IPS-20b (cell line): ENCODE measurements around the gene ELMOD3.

Source experiments
- H3K27ac ChIP-seq: one replicate; pipeline ENCODE4 v1.5.1; 2013; ENCODE audit warnings: low read length
- H3K27me3 ChIP-seq: 2 replicates; pipeline ENCODE4 v1.6.1; 2013; ENCODE audit warnings: mild to moderate bottlenecking, low read length, inconsistent platforms; ENCODE audit not compliant: insufficient read depth
- H3K36me3 ChIP-seq: 2 replicates; pipeline ENCODE4 v1.6.1; 2013; ENCODE audit warnings: low read depth, mild to moderate bottlenecking, inconsistent platforms, low read length, moderate library complexity; ENCODE audit not compliant: insufficient read depth
- H3K4me1 ChIP-seq: 2 replicates; pipeline ENCODE4 v1.6.1; 2013; ENCODE audit warnings: mild to moderate bottlenecking, control low read depth, inconsistent platforms, low read length, moderate library complexity; ENCODE audit not compliant: insufficient read depth
- H3K4me3 ChIP-seq: 2 replicates; pipeline ENCODE4 v1.5.1; 2013; ENCODE audit warnings: mild to moderate bottlenecking, low read length, inconsistent platforms
- H3K9ac ChIP-seq: 2 replicates; pipeline ENCODE4 v1.6.1; 2013; ENCODE audit warnings: low read depth, mild to moderate bottlenecking, inconsistent platforms, low read length, moderate library complexity
- H3K9me3 ChIP-seq: 2 replicates; pipeline ENCODE4 v1.6.1; 2013; ENCODE audit warnings: mild to moderate bottlenecking, low read depth, low read length, inconsistent platforms; ENCODE audit not compliant: insufficient read depth

The ELMOD3 gene

DNA sequence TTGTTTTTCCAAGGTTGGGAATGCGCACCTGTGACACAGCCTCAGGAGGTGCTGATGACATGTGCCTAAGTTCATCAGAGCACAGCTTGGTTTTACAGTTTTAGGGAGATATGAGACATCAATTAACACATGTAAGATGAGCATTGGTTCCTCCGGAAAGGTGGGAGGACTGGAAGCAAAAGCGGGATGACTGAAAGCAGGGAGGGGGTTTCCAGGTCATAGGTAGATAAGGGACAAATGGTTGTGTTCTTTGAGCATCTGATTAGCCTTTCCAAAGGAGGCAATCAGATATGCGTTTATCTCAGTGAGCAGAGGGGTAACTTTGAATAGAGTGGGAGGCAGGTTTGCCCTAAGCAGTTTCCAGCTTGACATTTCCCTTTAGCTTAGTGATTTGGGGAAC, 29.3 kb downstream of the ELMOD3 start:
- H3K36me3 ChIP-seq, result peaks cover 23% of the 10 kb centered on the region
- no peak overlapping the region for H3K9ac ChIP-seq
- no peak overlapping the region for H3K4me3 ChIP-seq
- H3K27me3 ChIP-seq, result no peaks in the 10 kb centered on the region
- peaks cover 16% of the 10 kb centered on the region for H3K9me3 ChIP-seq
- 0 out of 2 replicates have a peak, but pooled peaks cover 3% of the 10 kb centered on the region for H3K4me1 ChIP-seq
- H3K27ac ChIP-seq, result no peak overlapping the region

DNA sequence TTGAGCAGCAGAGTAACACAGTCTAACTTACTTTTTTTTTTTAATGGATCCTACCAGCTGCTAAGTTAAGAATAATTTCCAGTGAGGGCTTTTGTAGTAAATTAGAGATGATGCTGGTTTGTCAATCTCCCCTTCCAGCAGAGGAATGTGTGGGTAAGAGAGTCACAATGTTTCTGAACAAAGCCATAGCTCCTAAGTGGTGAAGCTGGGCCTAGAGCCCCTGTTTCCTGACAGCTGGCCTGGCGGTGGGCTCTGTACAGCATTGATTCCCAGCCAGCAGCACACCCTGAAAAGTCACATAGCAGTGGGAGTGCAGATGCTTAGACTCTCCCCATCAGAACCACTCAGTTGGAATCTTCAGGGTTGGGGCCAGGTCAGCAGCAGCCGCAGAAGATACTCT, 31.2 kb downstream of the ELMOD3 start:
- Histone ChIP-seq H3K4me1 (0 out of 2 replicates have a peak, but pooled peaks cover 3% of the 10 kb centered on the region), H3K9ac (no peak overlapping the region), H3K27me3 (no peaks in the 10 kb centered on the region), H3K27ac (no peak overlapping the region), H3K4me3 (no peak overlapping the region), H3K9me3 (peaks cover 2% of the 10 kb centered on the region), H3K36me3 (peaks cover 18% of the 10 kb centered on the region)

DNA sequence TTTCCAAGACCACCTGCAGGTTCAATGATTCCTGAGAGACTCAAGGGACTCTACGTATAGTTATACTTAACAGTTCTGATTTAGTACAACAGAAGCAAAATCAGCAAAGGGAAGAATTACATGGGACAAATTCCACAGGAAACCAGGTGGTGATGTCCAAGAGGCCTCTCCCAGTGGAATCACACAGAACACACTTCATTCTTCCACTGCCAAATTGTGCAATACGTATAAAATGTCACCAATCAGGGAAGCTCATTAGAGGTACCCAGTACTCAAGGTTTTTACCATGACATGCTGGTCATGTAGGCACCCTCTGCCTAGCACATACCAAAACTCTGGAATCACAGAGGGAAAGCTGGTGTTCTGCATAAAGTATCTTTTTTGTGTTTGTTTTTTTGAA, 33.2 kb downstream of the ELMOD3 start:
- Histone ChIP-seq H3K4me1 (peaks cover 8% of the 10 kb centered on the region; the same call in 1 of the 2 replicates), H3K27ac (no peak overlapping the region), H3K9me3 (no peaks in the 10 kb centered on the region), H3K36me3 (peaks cover 16% of the 10 kb centered on the region; the same call in 1 of the 2 replicates), H3K27me3 (no peaks in the 10 kb centered on the region), H3K9ac (no peak overlapping the region), H3K4me3 (no peak overlapping the region)

DNA sequence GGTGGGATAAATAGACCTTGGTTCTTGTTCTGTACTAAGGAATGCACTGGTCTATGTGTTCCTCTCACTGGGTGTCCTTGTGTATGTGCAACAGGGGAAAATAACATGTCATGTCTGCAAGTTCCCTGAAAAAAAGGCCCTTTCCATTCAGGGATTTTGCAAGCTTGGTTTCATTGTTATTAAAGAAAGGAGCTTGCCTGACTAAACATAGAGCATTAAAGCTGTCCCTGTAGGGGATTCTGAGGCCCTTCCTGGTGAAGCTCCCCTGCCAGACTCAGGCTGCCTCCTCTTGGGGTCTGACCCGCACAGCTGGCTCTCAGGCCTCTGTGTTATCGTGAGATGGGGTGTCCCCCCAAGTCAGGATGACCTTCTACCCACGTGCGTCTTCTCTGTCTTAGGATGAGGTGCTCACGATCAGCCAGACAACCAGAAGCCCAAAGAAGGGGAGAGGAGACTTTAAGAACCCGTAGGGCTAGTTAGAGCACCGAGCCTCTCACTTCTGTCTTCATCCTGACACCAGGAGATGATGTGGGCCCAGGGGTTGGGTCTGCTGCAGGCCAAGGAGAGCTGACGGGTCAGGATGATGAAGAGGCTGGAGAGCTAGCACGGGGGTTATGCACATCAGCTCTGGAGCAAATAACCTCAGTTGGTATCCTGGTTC, 34.4 kb downstream of the ELMOD3 start:
- no peak overlapping the region for H3K27ac ChIP-seq
- H3K4me1 ChIP-seq, result peaks cover 8% of the 10 kb centered on the region; the same call in 1 of the 2 replicates
- peaks cover 16% of the 10 kb centered on the region; the same call in 1 of the 2 replicates for H3K36me3 ChIP-seq
- H3K9me3 ChIP-seq, result no peaks in the 10 kb centered on the region
- no peaks in the 10 kb centered on the region for H3K27me3 ChIP-seq
- H3K9ac ChIP-seq, result no peak overlapping the region
- no peak overlapping the region for H3K4me3 ChIP-seq

DNA sequence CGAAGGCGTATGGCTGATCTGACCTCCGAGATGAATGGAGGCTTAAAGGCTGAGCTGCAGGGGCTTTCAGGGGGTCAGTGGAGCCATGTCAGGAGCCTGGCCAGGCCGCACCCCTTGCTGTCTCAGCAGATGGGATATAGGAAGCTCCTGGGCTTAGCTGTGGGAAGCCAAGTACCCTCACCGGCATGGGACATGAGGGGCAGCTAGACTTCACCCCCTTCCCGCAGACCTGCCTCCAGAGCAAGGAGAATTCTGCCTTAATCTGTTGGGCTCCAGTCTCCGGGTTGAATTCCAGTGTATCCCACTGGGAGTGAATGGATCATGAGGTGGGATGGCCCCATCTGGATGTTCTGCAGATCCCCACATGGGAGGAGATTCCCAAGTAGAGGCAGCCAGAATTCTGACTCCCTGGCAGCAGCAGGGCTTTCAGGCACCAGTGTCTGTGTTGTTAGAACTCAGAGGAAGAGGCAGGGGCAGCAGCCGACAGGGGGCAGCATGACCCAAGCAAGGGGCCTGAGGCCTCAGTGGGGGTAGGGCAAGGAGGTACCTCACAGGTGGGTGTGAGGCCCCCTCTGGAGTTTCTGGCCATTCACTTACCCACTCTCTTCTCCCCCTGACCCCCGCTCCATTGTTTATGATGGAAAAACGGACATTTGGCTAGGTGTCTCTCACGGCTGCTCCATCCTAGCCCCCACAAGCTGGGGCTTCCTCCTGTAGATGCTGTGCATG, 36.5 kb downstream of the ELMOD3 start:
- H3K9me3 ChIP-seq, result no peaks in the 10 kb centered on the region
- H3K4me3 ChIP-seq, result no peak overlapping the region
- H3K9ac ChIP-seq, result no peak overlapping the region
- H3K27me3 ChIP-seq, result no peaks in the 10 kb centered on the region
- H3K36me3 ChIP-seq, result peaks cover 16% of the 10 kb centered on the region; the same call in 1 of the 2 replicates
- H3K27ac ChIP-seq, result no peak overlapping the region
- H3K4me1 ChIP-seq, result peaks cover 4% of the 10 kb centered on the region; the same call in 1 of the 2 replicates

DNA sequence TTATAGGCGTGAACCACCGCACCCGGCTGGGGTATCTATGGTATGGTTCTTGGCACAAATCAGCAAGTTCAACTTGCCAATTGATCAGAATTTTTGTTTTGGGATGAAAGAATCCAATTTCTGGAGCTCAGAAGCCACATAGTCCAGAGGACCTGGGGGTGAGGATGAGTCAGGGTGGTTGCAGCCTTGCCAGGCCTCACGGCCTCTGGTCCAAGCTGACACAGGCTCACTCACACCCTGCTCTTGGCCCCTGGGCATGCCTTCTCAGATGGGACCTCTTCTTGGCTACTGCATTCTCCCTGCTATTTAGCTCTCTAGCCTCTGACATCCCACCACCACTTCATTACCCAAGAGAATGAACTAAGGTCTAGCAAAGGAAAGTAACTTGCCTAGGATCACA, 39.3 kb downstream of the ELMOD3 start:
- peaks cover 4% of the 10 kb centered on the region; the same call in 1 of the 2 replicates for H3K4me1 ChIP-seq
- H3K4me3 ChIP-seq, result no peak overlapping the region
- H3K27me3 ChIP-seq, result no peaks in the 10 kb centered on the region
- H3K36me3 ChIP-seq, result peaks cover 6% of the 10 kb centered on the region; the same call in 1 of the 2 replicates
- H3K9me3 ChIP-seq, result no peaks in the 10 kb centered on the region
- H3K27ac ChIP-seq, result no peak overlapping the region
- H3K9ac ChIP-seq, result no peak overlapping the region; the same call in 1 of the 2 replicates

DNA sequence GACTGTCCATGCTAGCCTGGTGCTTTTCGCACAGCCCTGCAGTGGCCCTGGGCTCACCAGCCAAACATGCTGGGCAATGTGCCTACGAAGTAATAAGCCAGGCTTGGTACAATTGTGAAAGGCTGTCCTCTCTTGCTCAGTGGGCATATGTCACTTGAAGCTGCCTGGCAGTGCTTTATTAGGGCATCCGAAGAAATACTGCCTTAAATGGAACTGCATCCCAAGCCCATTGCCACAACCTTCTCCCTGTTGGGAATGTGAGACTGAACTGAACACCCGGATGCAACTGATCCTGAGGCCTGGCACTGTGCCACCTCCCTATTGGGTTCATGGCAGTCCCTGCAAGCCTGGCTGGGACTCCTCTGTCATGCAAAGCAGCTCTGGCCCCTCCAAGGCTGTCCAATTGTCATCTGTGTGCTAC, 39.7 kb downstream of the ELMOD3 start:
- Histone ChIP-seq H3K27me3 (no peaks in the 10 kb centered on the region), H3K27ac (no peak overlapping the region), H3K9me3 (no peaks in the 10 kb centered on the region), H3K9ac (no peak overlapping the region; the same call in 1 of the 2 replicates), H3K36me3 (peaks cover 6% of the 10 kb centered on the region; the same call in 1 of the 2 replicates), H3K4me3 (no peak overlapping the region), H3K4me1 (peaks cover 4% of the 10 kb centered on the region; the same call in 1 of the 2 replicates)

DNA sequence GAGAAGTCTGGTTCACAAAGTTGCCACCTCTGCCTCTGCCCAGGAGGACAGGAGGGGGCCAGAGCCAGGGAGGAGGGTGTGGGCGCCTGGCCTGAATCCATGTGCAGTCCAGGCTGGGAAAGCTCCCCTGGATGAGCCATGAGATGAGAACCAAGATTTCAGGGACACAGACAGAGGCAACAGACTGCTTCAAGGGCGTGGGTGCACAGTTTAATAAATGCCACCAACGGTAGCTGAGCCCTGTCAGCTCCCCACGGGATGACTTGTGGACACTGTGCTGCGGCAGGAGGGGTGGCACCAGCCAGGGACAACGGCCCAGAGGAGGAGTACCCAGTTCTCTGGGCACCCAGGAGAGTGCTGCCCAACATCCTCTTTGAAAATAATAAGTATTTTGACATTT, 40.4 kb downstream of the ELMOD3 start:
- Histone ChIP-seq H3K9ac (no peak overlapping the region), H3K4me3 (no peak overlapping the region), H3K27ac (no peak overlapping the region), H3K36me3 (peaks cover 1% of the 10 kb centered on the region; the same call in 1 of the 2 replicates), H3K4me1 (peaks cover 4% of the 10 kb centered on the region; the same call in 1 of the 2 replicates), H3K27me3 (no peaks in the 10 kb centered on the region), H3K9me3 (no peaks in the 10 kb centered on the region)

DNA sequence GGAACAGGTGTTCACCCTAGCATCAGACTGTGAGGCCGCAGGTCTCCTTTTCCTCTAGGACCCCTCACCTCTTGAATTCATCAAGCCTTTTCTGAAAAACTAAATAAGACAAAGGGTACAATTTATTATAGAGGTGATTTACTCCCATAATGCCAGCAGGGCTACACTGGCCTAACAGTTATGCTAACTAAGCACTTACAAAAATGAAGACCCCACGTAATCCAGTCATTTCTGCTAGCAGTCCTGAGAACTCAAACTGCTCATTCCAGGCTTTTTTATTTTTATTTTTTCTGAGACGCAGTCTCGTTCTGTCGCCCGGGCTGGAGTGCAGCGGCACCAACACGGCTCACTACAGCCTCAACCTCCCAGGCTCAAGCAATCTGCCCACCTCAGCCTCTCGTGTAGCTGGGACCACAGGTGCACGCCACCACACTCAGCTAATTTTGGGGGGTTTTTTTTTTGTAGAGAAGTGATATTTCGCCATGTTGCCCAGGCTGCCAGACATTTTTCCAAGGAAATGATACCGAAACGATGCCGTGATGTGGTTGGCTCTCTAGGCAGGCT, 41.4 kb downstream of the ELMOD3 start:
- Histone ChIP-seq H3K27me3 (no peaks in the 10 kb centered on the region), H3K9ac (no peak overlapping the region; the same call in 1 of the 2 replicates), H3K27ac (no peak overlapping the region), H3K4me3 (no peak overlapping the region), H3K4me1 (peaks cover 4% of the 10 kb centered on the region; the same call in 1 of the 2 replicates), H3K36me3 (no peaks in the 10 kb centered on the region), H3K9me3 (no peaks in the 10 kb centered on the region)

DNA sequence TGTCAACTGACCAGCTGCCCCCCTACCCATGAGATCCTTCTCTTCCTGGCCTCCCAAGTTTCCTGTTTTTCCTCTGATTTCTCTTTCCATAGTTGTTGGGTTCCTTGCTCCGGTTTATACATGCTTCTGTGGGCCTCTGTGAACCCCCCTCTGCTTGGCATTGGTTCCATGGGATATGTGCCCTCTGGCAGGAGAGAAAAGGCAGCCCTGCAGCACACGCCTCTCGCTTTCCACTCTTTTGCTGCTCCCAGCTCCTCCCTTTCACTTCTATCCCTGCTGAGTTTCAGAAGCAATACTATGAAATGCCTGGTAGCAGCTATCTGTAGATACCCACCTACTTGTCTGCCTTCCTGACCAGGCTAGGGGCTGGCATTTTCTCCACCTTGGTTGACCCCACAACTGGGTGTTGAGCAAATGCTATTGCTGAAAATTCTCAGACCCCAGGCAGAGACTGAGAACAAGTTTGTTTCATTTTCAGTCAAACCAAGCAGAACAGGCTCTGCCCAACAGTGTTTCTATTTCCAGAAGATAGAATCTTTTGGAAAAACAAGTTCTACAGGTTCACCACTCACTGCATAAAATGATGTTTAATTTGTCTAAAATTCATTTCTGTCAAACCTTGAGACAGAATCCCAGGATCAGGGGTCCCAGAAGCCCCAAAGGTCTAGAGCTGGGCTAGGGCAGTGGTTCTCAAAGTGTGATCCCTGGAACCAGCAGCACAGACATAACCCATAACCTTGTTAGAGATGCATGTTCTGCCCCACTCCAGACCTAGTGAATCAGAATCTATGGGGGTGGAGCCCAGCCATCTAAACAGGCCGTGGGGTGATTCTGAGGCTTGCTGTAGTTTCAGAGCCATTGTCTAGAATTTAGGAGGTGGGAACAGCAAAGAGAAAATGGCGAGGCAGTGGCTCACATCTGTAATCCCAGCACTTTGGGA, 42.2 kb downstream of the ELMOD3 start:
- no peak overlapping the region for H3K9ac ChIP-seq
- no peaks in the 10 kb centered on the region for H3K27me3 ChIP-seq
- H3K9me3 ChIP-seq, result no peaks in the 10 kb centered on the region
- no peak overlapping the region for H3K27ac ChIP-seq
- H3K4me3 ChIP-seq, result no peak overlapping the region
- H3K4me1 ChIP-seq, result peaks cover under 1% of the 10 kb centered on the region; the same call in 1 of the 2 replicates
- no peaks in the 10 kb centered on the region for H3K36me3 ChIP-seq

DNA sequence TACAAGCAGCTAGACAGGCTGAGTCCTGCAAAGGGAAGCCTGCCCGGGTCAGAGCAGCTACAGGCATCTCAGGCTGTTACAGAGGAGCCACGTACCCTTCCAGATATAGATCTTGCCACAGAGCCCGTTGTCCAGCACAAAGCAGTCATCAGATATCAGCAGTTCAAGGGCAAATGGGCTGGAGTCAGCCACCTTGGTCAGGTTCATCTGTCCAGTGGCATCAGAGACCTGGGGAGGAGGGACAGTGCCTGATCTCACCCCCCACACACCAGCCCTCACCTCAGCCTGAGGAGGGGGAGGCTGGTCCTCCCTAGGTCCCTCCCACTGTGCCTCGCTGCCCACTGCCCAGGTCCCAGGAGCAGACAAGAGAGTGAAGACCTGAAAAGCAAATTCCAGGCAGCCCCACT, 43.4 kb downstream of the ELMOD3 start:
- Histone ChIP-seq H3K4me1 (no peaks in the 10 kb centered on the region), H3K27ac (no peak overlapping the region), H3K4me3 (no peak overlapping the region), H3K9ac (no peak overlapping the region), H3K9me3 (no peaks in the 10 kb centered on the region), H3K36me3 (no peaks in the 10 kb centered on the region), H3K27me3 (no peaks in the 10 kb centered on the region)
